ENCODE data around the gene NRF1. TPM values are rescaled to one million over a fixed set of nuclear protein-coding genes. Genes with fewer than 3 reads are reported as not detected.

The NRF1 gene
- polyA plus RNA-seq, 12 donors = 11.1 to 22.3 (median 14.7) TPM; not detected in 1

DNA sequence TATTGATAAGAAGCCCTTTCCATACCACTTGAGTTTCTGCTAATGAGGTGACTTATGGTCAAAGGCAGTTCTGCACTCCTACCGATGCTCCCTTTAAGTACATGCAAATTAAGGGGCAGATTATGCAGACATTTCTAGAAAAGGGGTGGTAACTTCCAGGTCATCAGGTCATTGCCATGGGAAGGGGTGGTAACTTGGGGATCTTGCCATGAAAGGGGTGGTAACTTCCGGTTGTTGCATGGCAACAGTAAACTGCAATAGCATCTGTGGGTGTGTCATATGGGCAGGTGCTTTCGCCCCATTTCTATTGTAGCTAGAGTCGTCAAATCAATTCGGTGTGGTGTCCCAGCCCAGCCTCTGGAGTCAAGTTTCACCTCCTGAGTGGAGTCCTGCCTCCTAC, 190.4 kb downstream of the NRF1 start:
- DNase-seq = no peak

- DNase-seq = no peak
Observed at GRCh38 chr7:129803546-129804081, 192.1 kb downstream of the NRF1 start.

- DNase-seq = no peak
Observed at GRCh38 chr7:129804111-129804889, 192.8 kb downstream of the NRF1 start.

DNA sequence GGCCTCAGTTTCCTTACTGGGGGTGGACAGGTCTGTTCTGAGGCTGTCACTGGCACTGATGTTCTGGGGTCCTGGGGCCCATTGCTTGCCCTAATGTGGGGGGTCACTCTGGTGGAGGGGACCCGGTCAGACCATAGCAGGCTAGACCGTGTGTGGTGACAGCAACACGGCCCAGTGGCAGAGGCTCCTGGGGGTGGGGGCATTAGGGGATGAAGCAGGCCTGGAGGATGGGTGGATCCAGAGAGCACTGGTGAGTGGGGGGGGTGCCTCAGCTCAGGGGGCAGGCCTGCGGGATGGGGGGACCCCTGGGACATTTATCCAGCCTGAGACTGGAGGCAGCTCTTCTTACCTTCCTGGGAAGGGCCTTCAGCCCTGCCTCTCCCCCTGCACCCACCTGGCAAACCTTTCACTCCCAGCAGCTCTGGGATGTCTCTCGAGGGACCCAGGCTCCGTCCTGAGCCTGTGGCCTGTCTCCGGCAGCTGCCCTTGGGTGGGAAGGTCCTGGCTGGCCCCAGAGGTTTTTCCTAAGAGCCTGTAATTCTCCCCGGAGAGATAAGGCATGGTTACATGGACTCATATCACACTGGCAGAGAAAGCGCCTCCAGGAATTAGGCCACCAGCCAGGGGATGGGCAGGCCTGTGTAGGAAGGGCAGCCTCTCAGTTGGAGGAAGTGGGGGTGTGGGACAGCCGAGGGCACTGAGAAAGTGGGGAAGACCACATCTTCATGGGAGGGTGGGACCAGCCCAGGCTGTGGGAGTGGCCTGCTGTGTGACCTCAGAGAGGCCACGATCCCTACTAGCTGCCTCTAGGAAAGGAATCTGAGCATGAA, 193.6 kb downstream of the NRF1 start:
- DNase-seq = no peak

Other genes starting within 250 kb of the NRF1 start
- gene STRIP2, start 177.3 kb upstream of the NRF1 start, polyA plus RNA-seq (ENCODE audit: insufficient read length in 12 of 12) = 10 to 100 TPM in 2 of 12 donors, 1 to 10 TPM in 9, not detected in 1; 3.7 to 14.2 (median 7.9) TPM
- gene SMKR1, start 109.2 kb upstream of the NRF1 start, polyA plus RNA-seq (ENCODE audit: insufficient read length in 12 of 12) = 1 to 10 TPM in 1 of 12 donors, under 1 TPM in 6, not detected in 5; 0.15 to 1.1 (median 0.73) TPM